NCI-H2029 (cell line): ENCODE measurements around the gene ZBTB9.

ENCODE experiments used
- DNase-seq: peaks from one replicate; lab custom pipeline; 2025; lab: John Stamatoyannopoulos, UW

Gene ZBTB9

DNA sequence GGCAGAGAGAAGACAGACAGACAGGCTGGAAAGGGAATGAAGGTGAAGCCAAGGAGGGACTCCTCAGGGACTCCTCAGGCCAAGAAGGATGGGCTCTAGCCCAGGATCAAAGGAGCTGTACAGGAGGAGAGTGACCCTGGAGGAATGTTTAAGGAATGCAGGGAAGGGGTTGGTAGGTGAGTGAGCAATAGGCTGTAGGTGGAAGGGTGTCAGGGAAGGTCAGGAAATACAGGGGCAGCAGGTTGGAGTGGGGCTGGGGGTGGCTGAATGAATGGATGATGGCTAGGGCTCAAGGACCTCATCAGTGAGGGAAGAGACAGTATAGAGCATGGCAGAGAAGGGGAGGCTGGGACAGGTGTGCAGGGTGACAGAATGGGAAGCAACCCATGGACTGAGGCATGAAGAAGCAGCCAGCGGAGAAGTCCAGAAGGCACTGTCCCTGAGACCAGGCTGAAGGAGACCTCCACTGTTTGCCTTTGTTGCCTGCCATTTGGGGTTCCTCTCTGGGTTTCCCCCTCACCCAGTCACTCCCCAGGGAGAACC is 21.3 kb upstream of the ZBTB9 start:
- no peak for DNase-seq

DNA sequence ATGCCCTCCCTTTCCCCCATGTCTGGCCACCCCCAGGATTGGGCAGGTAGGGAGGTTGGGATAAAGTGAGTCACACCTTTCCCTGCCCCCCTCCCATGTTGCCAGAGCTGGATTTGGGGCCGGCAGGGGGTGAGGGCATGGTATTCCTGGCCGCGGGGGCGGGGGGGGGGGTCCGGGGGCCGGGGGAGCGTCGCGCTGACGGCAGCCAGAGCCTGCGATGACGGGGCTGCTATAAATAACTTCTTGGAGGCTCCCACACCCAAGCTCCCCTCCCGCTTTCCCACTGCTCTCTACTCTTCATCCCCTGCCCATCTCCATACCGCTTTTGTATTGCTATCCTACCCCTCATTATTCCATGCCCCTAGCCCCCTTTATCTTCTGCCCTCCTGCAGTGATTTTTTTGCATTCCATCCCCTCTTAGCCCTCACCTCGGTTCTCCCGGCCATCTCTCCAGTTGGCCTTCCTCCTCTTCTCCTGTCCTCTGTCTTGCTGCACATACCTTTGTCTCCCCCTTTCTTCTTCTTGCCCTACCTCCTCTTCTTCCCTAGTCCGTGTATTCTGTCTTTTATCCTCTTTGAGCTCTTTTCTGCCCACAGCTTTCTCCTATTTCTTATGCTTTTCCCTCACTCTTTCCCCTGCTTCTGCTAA is 20.7 kb upstream of the ZBTB9 start:
- DNase-seq: no peak

DNA sequence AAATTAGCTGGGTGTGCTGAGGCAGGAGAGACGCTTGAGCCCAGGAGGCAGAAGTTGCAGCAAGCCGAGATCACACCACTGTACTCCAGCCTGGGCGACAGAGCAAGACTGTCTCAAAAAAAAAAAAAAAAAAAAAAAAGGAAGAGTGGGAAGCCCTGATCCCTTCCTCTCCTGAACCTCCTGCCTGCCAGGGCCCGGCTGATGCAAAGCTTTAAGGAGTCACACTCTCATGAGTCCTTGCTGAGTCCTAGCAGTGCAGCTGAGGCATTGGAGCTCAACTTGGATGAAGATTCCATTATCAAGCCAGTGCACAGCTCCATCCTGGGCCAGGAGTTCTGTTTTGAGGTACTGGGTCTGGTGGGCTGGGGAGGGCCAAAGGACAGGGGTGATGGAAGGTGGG is 19.4 kb upstream of the ZBTB9 start:
- DNase-seq: no peak

DNA sequence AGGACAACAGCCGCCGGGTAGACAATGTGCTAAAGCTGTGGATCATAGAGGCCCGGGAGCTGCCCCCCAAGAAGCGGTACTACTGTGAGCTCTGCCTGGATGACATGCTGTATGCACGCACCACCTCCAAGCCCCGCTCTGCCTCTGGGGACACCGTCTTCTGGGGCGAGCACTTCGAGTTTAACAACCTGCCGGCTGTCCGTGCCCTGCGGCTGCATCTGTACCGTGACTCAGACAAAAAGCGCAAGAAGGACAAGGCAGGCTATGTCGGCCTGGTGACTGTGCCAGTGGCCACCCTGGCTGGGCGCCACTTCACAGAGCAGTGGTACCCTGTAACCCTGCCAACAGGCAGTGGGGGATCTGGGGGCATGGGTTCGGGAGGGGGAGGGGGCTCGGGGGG is 16.7 kb upstream of the ZBTB9 start:
- DNase-seq: no peak

DNA sequence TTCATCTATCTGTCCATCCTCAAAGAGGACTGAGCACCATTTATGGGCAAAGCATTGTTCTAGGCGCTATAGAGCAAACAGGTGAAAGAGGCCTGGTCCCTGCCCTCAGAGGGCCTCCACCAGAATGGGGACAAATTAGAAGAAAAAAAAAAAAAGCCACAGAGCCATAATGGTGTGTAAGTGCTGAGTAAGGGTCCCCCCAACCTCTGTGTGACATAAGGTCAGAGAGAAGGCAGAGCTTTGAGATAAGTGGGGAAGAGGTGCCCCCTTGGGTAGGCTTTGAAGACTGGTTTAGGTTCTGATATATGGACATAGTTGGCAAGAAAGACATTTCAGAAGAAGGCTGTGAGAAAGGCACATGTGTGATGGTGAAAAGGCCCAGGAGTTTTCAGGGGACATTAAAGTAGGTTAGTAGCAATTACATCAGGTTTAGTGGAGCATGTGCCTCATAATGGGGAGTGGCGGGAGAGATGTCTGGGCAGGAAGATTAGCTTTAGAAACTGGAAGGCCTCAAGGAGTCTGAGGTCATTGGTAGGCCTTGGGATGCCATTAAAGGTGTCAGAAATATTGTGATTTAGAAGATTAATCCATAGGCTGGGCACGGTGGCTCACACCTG is 15.3 kb upstream of the ZBTB9 start:
- no peak for DNase-seq

DNA sequence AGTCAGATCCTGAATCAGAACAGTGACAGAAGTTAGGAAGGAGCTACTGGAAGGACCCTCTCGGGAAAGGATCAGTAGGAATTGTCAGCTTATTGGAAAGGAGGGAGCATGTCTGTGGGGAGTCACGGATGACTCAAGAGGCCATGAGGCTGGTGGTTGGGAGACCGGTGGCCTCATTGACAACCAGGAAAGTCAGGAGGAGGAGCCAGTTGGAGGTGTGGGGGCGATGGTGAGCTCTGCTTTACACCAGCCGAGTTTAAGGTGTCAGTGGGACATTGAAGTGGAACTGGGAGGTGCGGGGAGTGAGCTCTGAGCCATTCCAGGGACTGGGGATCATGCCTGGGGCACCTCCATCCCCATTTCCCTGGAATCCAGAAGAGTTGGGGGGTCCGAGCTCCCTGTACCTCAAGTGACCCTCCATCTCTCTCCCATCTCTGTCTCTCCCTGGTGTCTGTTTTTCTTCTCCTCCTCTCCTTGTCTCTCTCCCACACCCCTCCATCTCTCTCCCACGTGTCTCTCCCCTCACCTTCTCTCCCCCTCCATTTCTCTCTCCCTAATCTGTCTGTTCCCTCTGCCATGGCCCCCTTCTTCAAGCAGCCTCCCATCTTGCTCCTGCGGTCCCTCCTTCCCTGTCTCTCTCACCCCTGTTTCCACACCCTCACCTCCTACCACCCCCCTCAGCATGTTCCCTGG is 14.3 kb upstream of the ZBTB9 start:
- DNase-seq: no peak

DNA sequence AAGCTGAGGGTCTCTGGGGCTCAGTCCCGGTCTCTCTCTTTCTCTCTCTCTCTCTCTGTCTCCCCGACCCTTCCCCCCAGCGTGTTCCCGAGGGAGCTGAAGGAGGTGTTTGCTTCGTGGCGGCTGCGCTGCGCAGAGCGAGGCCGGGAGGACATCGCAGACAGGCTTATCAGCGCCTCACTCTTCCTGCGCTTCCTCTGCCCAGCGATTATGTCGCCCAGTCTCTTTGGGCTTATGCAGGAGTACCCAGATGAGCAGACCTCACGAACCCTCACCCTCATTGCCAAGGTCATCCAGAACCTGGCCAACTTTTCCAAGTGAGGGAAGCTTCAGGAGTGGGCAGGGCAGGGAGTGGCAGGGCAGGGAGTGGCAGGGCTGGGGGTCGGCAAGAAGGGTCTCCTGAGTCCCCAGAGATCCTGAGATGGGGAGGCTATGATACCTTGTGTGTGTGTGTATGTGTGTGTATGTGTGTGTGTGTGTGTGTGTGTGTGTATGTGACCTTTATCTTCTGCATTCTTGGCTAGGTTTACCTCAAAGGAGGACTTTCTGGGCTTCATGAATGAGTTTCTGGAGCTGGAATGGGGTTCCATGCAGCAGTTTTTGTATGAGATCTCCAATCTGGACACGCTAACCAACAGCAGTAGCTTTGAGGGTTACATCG is 13.6 kb upstream of the ZBTB9 start:
- no peak for DNase-seq

DNA sequence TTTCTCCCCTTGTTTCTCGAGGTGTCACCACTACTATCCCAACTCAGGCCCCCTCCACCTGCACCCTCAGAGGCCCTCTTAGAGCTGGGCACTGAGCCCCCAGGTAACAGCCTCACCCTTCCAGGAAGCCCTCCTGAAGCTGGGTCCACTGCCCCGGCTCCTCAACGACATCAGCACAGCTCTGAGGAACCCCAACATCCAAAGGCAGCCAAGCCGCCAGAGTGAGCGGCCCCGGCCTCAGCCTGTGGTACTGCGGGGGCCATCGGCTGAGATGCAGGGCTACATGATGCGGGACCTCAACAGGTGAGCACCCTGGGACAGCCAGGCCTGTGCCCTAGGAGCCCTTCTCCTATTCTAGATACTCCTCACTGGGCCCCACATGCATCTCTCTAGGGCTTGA is 12.9 kb upstream of the ZBTB9 start:
- no peak for DNase-seq

DNA sequence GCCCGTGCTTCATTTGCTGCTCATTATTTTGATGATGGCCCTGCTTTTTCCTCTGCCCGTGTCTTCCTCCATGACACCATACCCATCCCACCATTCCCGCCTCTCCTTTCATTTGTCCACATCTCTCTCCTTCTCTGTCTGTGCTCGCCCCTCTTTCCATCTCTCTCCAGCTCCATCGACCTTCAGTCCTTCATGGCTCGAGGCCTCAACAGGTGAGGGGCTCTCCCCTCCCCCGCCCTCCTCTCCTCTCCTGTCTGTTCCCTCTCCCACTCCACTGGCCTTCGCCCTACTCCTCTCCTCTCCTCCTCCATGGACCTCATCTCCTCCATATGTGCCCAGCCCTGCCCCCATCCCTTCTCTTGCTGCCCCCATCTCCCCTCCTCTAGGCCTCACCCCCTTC is 12.1 kb upstream of the ZBTB9 start:
- no peak for DNase-seq

DNA sequence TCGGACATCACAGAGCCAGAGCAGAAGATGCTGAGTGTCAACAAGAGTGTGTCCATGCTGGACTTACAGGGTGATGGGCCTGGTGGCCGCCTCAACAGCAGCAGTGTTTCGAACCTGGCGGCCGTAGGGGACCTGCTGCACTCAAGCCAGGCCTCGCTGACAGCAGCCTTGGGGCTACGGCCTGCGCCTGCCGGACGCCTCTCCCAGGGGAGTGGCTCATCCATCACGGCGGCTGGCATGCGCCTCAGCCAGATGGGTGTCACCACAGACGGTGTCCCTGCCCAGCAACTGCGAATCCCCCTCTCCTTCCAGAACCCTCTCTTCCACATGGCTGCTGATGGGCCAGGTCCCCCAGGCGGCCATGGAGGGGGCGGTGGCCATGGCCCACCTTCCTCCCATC is 11.4 kb upstream of the ZBTB9 start:
- DNase-seq: no peak

DNA sequence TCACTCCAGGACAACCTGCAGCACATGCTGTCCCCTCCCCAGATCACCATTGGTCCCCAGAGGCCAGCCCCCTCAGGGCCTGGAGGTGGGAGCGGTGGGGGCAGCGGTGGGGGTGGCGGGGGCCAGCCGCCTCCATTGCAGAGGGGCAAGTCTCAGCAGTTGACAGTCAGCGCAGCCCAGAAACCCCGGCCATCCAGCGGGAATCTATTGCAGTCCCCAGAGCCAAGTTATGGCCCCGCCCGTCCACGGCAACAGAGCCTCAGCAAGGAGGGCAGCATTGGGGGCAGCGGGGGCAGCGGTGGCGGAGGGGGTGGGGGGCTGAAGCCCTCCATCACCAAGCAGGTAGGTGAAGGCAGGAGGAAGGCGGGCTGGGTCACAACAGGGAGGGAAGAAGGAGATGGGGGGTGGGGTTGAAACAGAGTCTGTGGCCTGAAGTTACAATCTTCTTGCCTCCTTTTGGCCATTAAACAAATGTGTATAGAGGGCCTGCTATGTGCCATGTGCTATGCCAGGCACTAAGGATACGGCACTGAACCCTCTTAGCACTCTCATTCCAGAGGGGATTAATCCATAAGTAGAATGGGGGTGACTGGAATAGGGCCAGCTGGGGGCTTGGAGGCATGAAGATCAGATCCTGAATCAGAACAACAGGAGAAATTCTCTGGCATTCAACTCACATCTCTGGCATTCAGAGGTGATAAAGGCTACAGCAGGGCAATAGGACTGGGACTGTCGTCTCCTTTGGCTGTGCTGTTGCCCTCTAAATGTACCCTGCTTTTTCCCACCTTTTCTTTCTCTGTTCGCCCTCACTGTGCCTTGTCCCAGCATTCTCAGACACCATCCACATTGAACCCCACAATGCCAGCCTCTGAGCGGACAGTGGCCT is 10.5 kb upstream of the ZBTB9 start:
- DNase-seq: no peak

DNA sequence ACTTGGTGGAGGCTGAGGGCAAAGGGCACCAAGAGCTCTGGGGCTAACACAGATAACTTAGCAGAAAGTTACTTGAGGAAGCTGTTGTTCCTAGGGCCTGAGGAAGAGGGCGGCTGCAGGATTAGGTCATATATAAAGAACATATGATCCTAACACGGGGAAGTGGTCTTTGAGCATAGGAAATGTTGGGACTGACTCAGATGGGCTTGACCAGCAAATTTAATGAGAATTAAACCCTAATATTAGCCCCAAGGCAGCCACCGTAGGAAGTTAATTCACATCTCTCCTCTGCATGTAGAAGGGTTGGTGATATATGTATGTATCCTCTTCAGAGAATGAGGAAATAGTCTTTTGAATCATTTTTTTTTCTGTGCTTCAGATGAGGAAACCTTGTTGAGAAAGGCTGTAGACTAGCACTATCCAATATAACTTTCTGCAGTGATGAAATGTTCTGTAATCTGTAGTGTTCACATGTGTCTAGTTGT is 9.2 kb upstream of the ZBTB9 start:
- no peak for DNase-seq

DNA sequence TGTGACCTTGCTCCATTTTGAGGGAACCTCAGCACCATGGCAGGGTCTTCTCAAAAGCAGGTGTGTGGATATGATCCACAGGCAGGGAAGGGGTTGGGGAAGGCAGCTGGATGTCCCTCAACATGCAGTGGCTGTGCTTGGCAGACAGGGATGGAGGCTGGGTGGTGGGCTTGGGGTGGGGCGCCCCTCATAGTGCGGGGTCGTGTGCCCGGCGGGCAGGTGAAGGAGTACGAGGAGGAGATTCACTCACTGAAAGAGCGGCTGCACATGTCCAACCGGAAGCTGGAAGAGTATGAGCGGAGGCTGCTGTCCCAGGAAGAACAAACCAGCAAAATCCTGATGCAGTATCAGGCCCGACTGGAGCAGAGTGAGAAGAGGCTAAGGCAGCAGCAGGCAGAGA is 8.0 kb upstream of the ZBTB9 start:
- DNase-seq: no peak

DNA sequence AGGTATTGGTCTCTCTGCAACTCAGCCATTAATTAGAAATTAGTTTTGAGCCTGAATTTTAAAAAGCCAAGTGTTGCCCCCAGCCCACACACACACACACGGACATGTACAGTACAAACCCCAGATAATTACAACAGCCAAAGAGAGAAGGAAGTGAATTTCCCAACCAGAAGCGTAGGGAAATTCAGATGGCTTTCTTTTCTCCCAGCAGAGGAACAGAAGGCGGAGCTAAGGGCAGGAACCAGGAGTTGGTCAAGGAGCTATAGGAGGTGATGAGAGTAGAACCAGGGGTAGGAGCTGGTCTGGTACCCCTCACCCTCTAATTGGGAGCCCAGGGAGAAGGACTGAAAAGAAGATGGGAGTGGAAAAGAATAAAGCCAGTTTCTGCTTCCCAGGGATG is 3.9 kb upstream of the ZBTB9 start:
- DNase-seq: no peak

DNA sequence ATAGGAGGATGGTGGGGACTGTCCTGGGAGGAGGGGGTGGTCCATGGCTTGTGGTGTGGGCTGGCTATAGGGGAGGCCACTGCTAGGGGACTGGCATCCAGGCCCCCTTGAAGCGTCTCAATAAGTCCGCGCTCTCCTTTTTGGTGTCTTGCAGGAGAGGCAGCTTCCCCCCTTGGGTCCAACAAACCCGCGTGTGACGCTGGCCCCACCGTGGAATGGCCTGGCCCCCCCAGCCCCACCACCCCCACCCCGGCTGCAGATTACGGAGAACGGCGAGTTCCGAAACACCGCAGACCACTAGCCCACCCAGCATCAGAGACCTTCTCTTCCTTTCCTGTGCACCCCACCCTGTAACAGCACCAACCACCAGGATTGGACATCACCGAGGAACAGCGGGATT is 2.8 kb upstream of the ZBTB9 start:
- DNase-seq: no peak

DNA sequence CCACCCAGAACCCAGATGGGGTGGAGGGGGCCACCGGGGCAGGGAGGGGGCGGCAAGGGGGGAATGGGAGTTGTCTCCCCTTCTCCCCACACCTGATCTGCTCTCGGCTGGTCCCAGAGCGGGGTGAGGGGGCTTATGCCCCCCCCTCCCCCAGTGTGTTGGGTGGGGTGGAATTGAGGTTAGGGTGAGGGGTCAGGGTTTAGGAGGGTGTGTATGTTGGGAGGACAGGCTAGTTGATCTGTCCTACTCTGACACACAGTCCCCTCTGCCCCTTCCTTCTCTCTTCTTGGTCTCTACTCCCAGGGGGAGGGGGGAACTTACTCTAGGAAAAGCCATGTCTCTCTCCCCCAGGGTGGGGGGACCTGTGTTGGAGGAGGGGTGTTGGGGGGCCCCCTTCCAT is 1.9 kb upstream of the ZBTB9 start:
- DNase-seq: no peak

DNA sequence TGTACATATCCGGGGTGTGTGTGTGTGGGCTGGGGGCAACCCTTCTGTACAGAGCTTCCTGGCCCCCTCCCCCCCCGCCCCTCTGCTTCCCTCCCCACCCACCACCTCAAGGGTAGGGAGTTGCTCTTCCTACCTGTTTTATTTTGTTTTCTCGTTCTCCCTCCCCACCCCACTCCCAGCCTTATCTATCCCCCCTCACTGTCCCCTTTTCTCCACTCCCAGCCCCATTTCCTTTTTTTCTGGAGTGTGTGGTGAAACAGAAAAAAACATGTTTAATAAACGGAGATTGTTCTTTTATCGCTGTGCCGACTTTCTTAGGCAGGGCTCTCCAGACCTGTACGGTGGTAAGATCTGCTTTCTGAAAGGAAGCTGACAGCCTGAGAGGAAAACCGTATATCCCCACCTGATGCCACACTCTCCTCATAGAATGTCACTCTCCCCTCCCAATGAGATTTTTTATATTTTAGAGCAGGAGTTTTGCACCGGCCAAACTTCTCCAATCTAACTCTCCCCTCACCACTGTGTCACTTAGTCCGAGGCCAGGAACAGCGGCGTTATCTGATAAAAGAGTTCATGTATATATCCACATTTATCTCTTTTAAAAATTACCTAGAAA is 875 bp upstream of the ZBTB9 start:
- no peak for DNase-seq

DNA sequence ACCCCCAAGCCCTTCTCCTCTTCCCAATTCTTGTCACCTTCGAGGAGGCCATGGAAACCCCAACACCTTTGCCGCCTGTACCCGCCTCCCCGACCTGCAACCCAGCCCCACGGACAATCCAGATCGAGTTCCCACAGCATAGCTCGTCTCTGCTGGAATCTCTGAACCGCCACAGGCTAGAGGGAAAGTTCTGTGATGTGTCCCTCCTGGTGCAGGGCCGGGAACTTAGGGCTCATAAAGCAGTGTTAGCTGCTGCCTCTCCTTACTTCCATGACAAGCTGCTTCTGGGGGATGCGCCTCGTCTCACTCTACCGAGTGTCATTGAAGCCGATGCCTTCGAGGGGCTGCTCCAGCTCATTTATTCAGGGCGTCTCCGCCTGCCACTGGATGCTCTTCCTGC is 675 bp downstream of the ZBTB9 start:
- DNase-seq: no peak

DNA sequence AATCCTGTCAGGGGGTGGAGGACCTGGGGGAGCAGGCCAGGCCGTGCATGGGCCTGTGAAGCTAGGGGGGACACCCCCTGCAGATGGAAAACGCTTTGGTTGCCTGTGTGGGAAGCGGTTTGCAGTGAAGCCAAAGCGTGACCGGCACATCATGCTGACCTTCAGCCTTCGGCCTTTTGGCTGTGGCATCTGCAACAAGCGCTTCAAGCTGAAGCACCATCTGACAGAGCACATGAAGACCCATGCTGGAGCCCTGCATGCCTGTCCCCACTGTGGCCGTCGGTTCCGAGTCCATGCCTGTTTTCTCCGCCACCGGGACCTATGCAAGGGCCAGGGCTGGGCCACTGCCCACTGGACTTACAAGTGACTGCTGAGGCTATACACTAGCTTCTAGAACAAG is 1.8 kb downstream of the ZBTB9 start:
- no peak for DNase-seq

DNA sequence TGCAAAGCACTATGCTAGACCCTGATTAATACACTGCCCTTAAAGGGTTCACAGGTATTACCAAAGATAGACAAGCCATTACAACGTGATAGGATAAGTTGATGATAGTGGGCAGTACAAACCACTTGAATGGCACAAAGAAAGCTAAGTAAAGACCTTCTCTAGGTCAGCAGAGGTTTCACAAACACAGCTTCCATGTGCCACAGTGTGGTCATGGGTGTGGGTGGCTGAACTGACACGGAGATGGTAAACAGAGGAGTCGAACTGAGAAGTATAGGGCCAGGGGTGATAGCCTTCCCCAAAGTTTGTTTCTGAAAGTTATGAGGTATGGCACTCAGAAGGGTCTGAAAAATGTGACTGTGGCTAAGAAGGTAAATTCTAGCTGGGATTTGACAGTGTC is 4.3 kb downstream of the ZBTB9 start:
- no peak for DNase-seq

DNA sequence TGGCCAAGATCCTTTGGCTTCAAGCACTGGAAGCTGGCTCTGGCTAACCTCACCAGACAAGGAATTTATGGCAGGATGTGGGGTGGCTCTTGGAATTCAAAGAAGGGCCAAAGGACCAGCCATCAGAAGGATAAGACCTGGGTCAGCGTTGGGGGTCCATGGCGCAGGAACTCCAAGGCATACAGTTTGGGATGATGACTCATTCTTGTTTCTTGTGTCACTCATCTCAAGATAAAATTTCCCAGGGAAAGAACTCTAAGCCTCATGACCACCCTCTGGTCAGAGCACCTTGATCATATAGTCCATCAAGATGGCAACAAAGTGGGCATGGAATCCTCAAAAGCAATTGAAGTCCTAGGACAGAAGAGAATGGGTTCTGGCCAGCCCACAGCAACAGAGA is 4.8 kb downstream of the ZBTB9 start:
- DNase-seq: no peak
